GM12872 (cell line): ENCODE data around the gene ANXA6.
A peak's percentile ranks its signal among the peaks of the same experiment; 100 is the strongest.

Experiments
- CTCF ChIP-seq: IDR thresholded peaks from 3 replicates; pipeline ENCODE4 v1.5.1; 2011; ENCODE audit warnings: low read depth, mild to moderate bottlenecking, low read length, moderate library complexity; ENCODE audit not compliant: insufficient read depth

ANXA6 gene

GRCh38 chr5:151051066-151051930, 106.3 kb downstream of the ANXA6 start:
- peak; percentile 90 for TF ChIP-seq CTCF
